ENCODE data around the gene CYTH1. TPM values are rescaled to one million over a fixed set of nuclear protein-coding genes. Genes with fewer than 3 reads are reported as not detected.

Gene CYTH1
- total and polyA plus RNA-seq, 10 of the 15 experiments (the other 5 are each of a cell fraction or from before 2014, with no cell fraction given), result 6.6 to 188 (median 145) TPM

GRCh38 chr17:78818152-78818846 is 36.2 kb upstream of the CYTH1 start:
- no peak overlapping the region for H3K4me2 ChIP-seq (ENCODE audit: control insufficient read depth, insufficient read depth)
- in situ Hi-C loops (cut with MboI), result no loop called here
- ChIA-PET POLR2A (interaction anchor here (0.6 kb wide), 1 partner anchor 727 kb away, joined by 3 read pairs; no protein-coding TSS in a partner anchor), CTCF (no interaction called here), RAD21 (ENCODE audit: unreplicated experiment) (no interaction called here), SMC1A (ENCODE audit: uncharacterized antibody, unreplicated experiment) (no interaction called here)
- TF ChIP-seq SPI1 (IDR thresholded peaks at IDR 0.05; ENCODE audit: borderline replicate concordance, insufficient read depth, low read depth, low read length) (no peak), PKNOX1 (IDR thresholded peaks at IDR 0.05) (no peak)
- H3K27me3 ChIP-seq (replicated peaks in 1 of 2; ENCODE audit: control insufficient read depth in 2 of 2, insufficient read depth in 2 of 2, low read length in 1 of 2), result no peaks in the 10 kb centered on the region
- intact Hi-C loops (cut with micrococcal nuclease; ENCODE audit: unreplicated experiment), result no loop called here
- DNase-seq (ENCODE audit: low read depth, low spot score) (no peak), FAIRE-seq (no peak), ATAC-seq (no peak)
- H4K20me1 ChIP-seq (ENCODE audit: control insufficient read depth, insufficient read depth), result no peaks in the 10 kb centered on the region
- H3K9ac ChIP-seq (ENCODE audit: control insufficient read depth, insufficient read depth, low read length), result no peak overlapping the region
- H3K79me2 ChIP-seq (ENCODE audit: control insufficient read depth, insufficient read depth, low read length), result no peaks in the 10 kb centered on the region; the same call in 1 of the 2 replicates
- no peak overlapping the region for H3K27ac ChIP-seq (ENCODE audit: control insufficient read depth, insufficient read depth)
- no peaks in the 10 kb centered on the region for H3K9me3 ChIP-seq (replicated peaks; ENCODE audit: control insufficient read depth, insufficient read depth, low read length)
- 91% methylated on average over 19 of the region's 19 CpGs for WGBS (ENCODE audit: insufficient coverage, insufficient replicate concordance, low lambda C conversion rate, missing lambda C conversion rate)
- BruUV-seq (replicated peaks), result no TSS peak
- H3K4me1 ChIP-seq (ENCODE audit: control insufficient read depth, insufficient read depth, low read length), result no peaks in the 10 kb centered on the region; the same call in 1 of the 2 replicates
- H2AFZ ChIP-seq (ENCODE audit: control insufficient read depth, low read depth, low read length), result no peak overlapping the region
- no peak overlapping the region for H3K4me3 ChIP-seq
- H3K36me3 ChIP-seq (ENCODE audit: control insufficient read depth in 2 of 2, insufficient read depth in 2 of 2, low read length in 1 of 2), result peaks cover 43 to 52% of the 10 kb centered on the region in 2 experiments

GRCh38 chr17:78817123-78817522 is 35.0 kb upstream of the CYTH1 start:
- FAIRE-seq (no peak), ATAC-seq (no peak), DNase-seq (ENCODE audit: low read depth, low spot score) (no peak)
- Histone ChIP-seq H3K9ac (ENCODE audit: control insufficient read depth, insufficient read depth, low read length) (no peak overlapping the region), H3K4me3 (no peak overlapping the region), H4K20me1 (ENCODE audit: control insufficient read depth, insufficient read depth) (no peaks in the 10 kb centered on the region), H3K27me3 (replicated peaks in 1 of 2; ENCODE audit: control insufficient read depth in 2 of 2, insufficient read depth in 2 of 2, low read length in 1 of 2) (no peaks in the 10 kb centered on the region), H3K9me3 (replicated peaks; ENCODE audit: control insufficient read depth, insufficient read depth, low read length) (no peaks in the 10 kb centered on the region), H3K4me2 (ENCODE audit: control insufficient read depth, insufficient read depth) (no peak overlapping the region), H3K4me1 (ENCODE audit: control insufficient read depth, insufficient read depth, low read length) (no peaks in the 10 kb centered on the region; the same call in 1 of the 2 replicates), H3K27ac (ENCODE audit: control insufficient read depth, insufficient read depth) (no peak overlapping the region), H2AFZ (ENCODE audit: control insufficient read depth, low read depth, low read length) (no peak overlapping the region), H3K79me2 (ENCODE audit: control insufficient read depth, insufficient read depth, low read length) (no peaks in the 10 kb centered on the region), H3K36me3 (ENCODE audit: control insufficient read depth in 2 of 2, insufficient read depth in 2 of 2, low read length in 1 of 2) (peaks cover 41 to 56% of the 10 kb centered on the region in 2 experiments)
- CTCF ChIA-PET, result no interaction called here
- BruUV-seq (replicated peaks), result no TSS peak
- in situ Hi-C loops (cut with MboI), result no loop called here
- intact Hi-C loops (cut with micrococcal nuclease; ENCODE audit: unreplicated experiment), result no loop called here
- SMC1A ChIA-PET (ENCODE audit: uncharacterized antibody, unreplicated experiment), result no interaction called here
- POLR2A ChIA-PET, result no interaction called here
- RAD21 ChIA-PET (ENCODE audit: unreplicated experiment), result no interaction called here
- 82% methylated on average over 6 of the region's 6 CpGs for WGBS (ENCODE audit: insufficient coverage, insufficient replicate concordance, low lambda C conversion rate, missing lambda C conversion rate)
- TF ChIP-seq IKZF1 (conservative IDR thresholded peaks at IDR 0.05) (no peak), YY1 (IDR thresholded peaks at IDR 0.05; ENCODE audit: low read depth, low read length) (no peak), RAD21 (IDR thresholded peaks at IDR 0.05; ENCODE audit: insufficient read depth, low read depth, low read length) (no peak), BCL11A (IDR thresholded peaks at IDR 0.05; ENCODE audit: low read depth, low read length) (no peak), FOXK2 (IDR thresholded peaks at IDR 0.05) (no peak), E2F8 (IDR thresholded peaks at IDR 0.05; ENCODE audit: low read depth, partially characterized antibody) (no peak), MYB (IDR thresholded peaks at IDR 0.05; ENCODE audit: borderline replicate concordance, low read depth, low read length) (no peak), EGR1 (IDR thresholded peaks at IDR 0.05; ENCODE audit: borderline replicate concordance in 1 of 2, low read depth in 2 of 2, low read length in 2 of 2) (no peak), CREB1 (IDR thresholded peaks at IDR 0.05; ENCODE audit: low read depth) (no peak), TARDBP (IDR thresholded peaks at IDR 0.05; ENCODE audit: borderline replicate concordance) (no peak), FOXM1 (IDR thresholded peaks at IDR 0.05; ENCODE audit: low read depth, low read length) (no peak), IKZF2 (IDR thresholded peaks at IDR 0.05) (no peak), CREM (IDR thresholded peaks at IDR 0.05; ENCODE audit: low read depth) (no peak)

Measured in GM12878 (cell line).